ENCODE measurements around the gene PTGDR.
A peak's percentile ranks its signal among the peaks of the same experiment; 100 is the strongest.

Gene PTGDR

GRCh38 chr14:52283099-52283498 is 15.6 kb downstream of the PTGDR start:
- H3K9ac ChIP-seq, result no peak overlapping the region
- H3K4me3 ChIP-seq, result no peak overlapping the region
- TF ChIP-seq Cebpa-rat (IDR thresholded peaks at IDR 0.05), result no peak
- no peak overlapping the region for H3K4me2 ChIP-seq
- H4K20me1 ChIP-seq, result no peaks in the 10 kb centered on the region
- peaks cover 9 to 51% (median 27%) of the 10 kb centered on the region in 10 experiments; a peak in 18 of 20 replicates for H3K4me1 ChIP-seq
- no peaks in the 10 kb centered on the region for H3K36me3 ChIP-seq
- H3K9me3 ChIP-seq (replicated peaks in 1 of 11), result peaks cover 0 to 36% (median 5%) of the 10 kb centered on the region in 11 experiments; a peak in 8 of 22 replicates
- no peak overlapping the region for H3K27ac ChIP-seq
- no peaks in the 10 kb centered on the region for H3K27me3 ChIP-seq

- H3K27ac ChIP-seq, result no peak overlapping the region
- H3K4me2 ChIP-seq, result peak overlapping the region in 5 of 11 experiments; percentile 36 to 45 (median 40); a peak in 9 of 22 replicates
- peaks cover 0 to 19% (median 3%) of the 10 kb centered on the region in 10 experiments; a peak in 8 of 20 replicates for H3K4me1 ChIP-seq
- H3K36me3 ChIP-seq, result no peaks in the 10 kb centered on the region
- TF ChIP-seq Cebpa-rat (IDR thresholded peaks at IDR 0.05), result no peak
- H3K4me3 ChIP-seq, result no peak overlapping the region
- H3K9me3 ChIP-seq (replicated peaks in 1 of 11), result peaks cover 0 to 35% (median 5%) of the 10 kb centered on the region in 11 experiments; a peak in 9 of 22 replicates
- H3K27me3 ChIP-seq, result no peaks in the 10 kb centered on the region
- H4K20me1 ChIP-seq, result no peaks in the 10 kb centered on the region
- H3K9ac ChIP-seq, result no peak overlapping the region
Observed at GRCh38 chr14:52286661-52287649, 19.5 kb downstream of the PTGDR start.

- Histone ChIP-seq H3K4me3 (no peak overlapping the region), H3K9ac (no peak overlapping the region), H3K4me2 (no peak overlapping the region), H3K9me3 (replicated peaks in 1 of 11) (no peaks in the 10 kb centered on the region; a peak in 1 of 22 replicates), H3K4me1 (peaks cover 0 to 27% (median 15%) of the 10 kb centered on the region in 10 experiments; a peak in 16 of 20 replicates), H3K36me3 (no peaks in the 10 kb centered on the region), H3K27ac (no peak overlapping the region), H4K20me1 (no peaks in the 10 kb centered on the region), H3K27me3 (no peaks in the 10 kb centered on the region)
- TF ChIP-seq Cebpa-rat (IDR thresholded peaks at IDR 0.05), result no peak
Observed at GRCh38 chr14:52296378-52296777, 28.9 kb downstream of the PTGDR start.

GRCh38 chr14:52298795-52299194 is 31.3 kb downstream of the PTGDR start:
- H3K4me1 ChIP-seq, result peaks cover 8 to 39% (median 21%) of the 10 kb centered on the region in 10 experiments; a peak in 19 of 20 replicates
- H3K4me3 ChIP-seq, result no peak overlapping the region
- no peak overlapping the region for H3K9ac ChIP-seq
- no peaks in the 10 kb centered on the region for H3K36me3 ChIP-seq
- H3K27me3 ChIP-seq, result no peaks in the 10 kb centered on the region
- H3K9me3 ChIP-seq (replicated peaks in 1 of 11), result no peaks in the 10 kb centered on the region
- H3K4me2 ChIP-seq, result peak overlapping the region in 7 of 11 experiments; percentile 0 to 41 (median 8); a peak in 3 of 22 replicates
- no peak for TF ChIP-seq Cebpa-rat (IDR thresholded peaks at IDR 0.05)
- no peak overlapping the region for H3K27ac ChIP-seq
- H4K20me1 ChIP-seq, result no peaks in the 10 kb centered on the region

DNA sequence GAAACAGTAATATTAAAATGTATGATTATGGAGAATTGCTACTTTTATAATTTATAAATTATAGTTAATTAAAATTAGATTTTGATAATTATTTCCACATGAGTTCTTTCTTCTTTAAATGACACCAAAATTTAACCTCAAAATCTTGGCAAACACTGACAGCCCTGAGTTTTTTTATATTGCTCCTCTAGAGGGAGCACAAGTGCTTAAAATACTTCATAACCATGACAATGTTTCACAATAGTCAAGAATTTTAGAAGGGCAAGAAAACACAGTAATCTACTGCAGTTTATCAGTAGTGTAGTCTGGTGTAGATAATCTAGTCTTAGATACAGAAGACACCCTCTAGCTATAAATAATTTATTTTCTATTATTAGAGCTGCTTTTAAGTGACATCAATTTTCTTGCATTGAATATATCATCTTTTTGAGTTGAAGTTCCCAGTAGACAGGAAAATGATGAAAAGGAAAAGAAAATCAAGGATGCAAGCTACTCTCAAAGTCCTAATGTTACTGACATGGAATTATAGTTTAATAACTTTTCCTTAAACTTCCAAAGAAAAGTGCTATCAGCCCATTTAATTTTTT is 32.3 kb downstream of the PTGDR start:
- no peak overlapping the region for H3K4me2 ChIP-seq
- H4K20me1 ChIP-seq, result no peaks in the 10 kb centered on the region
- no peaks in the 10 kb centered on the region for H3K27me3 ChIP-seq
- H3K4me3 ChIP-seq, result no peak overlapping the region
- H3K36me3 ChIP-seq, result 0 out of 22 replicates have a peak, but pooled peaks cover 0 to under 1% (median 0%) of the 10 kb centered on the region in 11 experiments
- no peaks in the 10 kb centered on the region for H3K9me3 ChIP-seq (replicated peaks in 1 of 11)
- no peak overlapping the region for H3K27ac ChIP-seq
- peak in 3 of 11 experiments; percentile 15 to 73 (median 72); a peak in 6 of 22 replicates for TF ChIP-seq Cebpa-rat (IDR thresholded peaks at IDR 0.05)
- H3K4me1 ChIP-seq, result peaks cover 8 to 42% (median 21%) of the 10 kb centered on the region in 10 experiments; a peak in 19 of 20 replicates
- H3K9ac ChIP-seq, result no peak overlapping the region

GRCh38 chr14:52303236-52303635 is 35.7 kb downstream of the PTGDR start:
- Histone ChIP-seq H3K9me3 (replicated peaks in 1 of 11) (peaks cover 0 to 7% (median 0%) of the 10 kb centered on the region in 11 experiments; a peak in 4 of 22 replicates), H4K20me1 (no peaks in the 10 kb centered on the region), H3K4me1 (peaks cover 9 to 40% (median 23%) of the 10 kb centered on the region in 10 experiments), H3K27me3 (no peaks in the 10 kb centered on the region), H3K9ac (no peak overlapping the region), H3K4me3 (no peak overlapping the region), H3K27ac (0 out of 22 replicates have a peak overlapping the region, but pooled peaks of 1 of the 11 experiments have one; percentile 33), H3K4me2 (peak overlapping the region in 5 of 11 experiments; percentile 20 to 56 (median 49); a peak in 9 of 22 replicates), H3K36me3 (peaks cover 0 to 9% (median 0%) of the 10 kb centered on the region in 11 experiments; a peak in 2 of 22 replicates)
- TF ChIP-seq Cebpa-rat (IDR thresholded peaks at IDR 0.05), result no peak

GRCh38 chr14:52304248-52304904 is 36.9 kb downstream of the PTGDR start:
- Histone ChIP-seq H3K27me3 (no peaks in the 10 kb centered on the region), H3K4me1 (peaks cover 5 to 41% (median 23%) of the 10 kb centered on the region in 10 experiments), H3K9ac (no peak overlapping the region), H4K20me1 (no peaks in the 10 kb centered on the region), H3K9me3 (replicated peaks in 1 of 11) (peaks cover 0 to 7% (median 0%) of the 10 kb centered on the region in 11 experiments; a peak in 5 of 22 replicates), H3K4me2 (peak overlapping the region in 1 of 11 experiments; percentile 56; a peak in 1 of 22 replicates), H3K4me3 (no peak overlapping the region), H3K27ac (no peak overlapping the region), H3K36me3 (peaks cover 0 to 17% (median 0%) of the 10 kb centered on the region in 11 experiments; a peak in 3 of 22 replicates)
- no peak for TF ChIP-seq Cebpa-rat (IDR thresholded peaks at IDR 0.05)

GRCh38 chr14:52305014-52305413 is 37.5 kb downstream of the PTGDR start:
- Histone ChIP-seq H3K4me3 (no peak overlapping the region), H3K36me3 (peaks cover 0 to 23% (median 0%) of the 10 kb centered on the region in 11 experiments; a peak in 3 of 22 replicates), H3K4me1 (peaks cover 11 to 44% (median 25%) of the 10 kb centered on the region in 10 experiments), H3K9ac (no peak overlapping the region), H3K9me3 (replicated peaks in 1 of 11) (peaks cover 0 to 8% (median 0%) of the 10 kb centered on the region in 11 experiments; a peak in 5 of 22 replicates), H3K27ac (no peak overlapping the region), H3K4me2 (no peak overlapping the region), H3K27me3 (no peaks in the 10 kb centered on the region), H4K20me1 (no peaks in the 10 kb centered on the region)
- no peak for TF ChIP-seq Cebpa-rat (IDR thresholded peaks at IDR 0.05)
